HL-60/S4 treated with phorbol 12-myristate 13-acetate at 8.2 ng/mL for 4 days and 3 days (cell line): Measurements from ENCODE around the gene TBC1D9.
"Not testable (repeated sequence)": the region's sequence is repeated elsewhere in the genome, so short reads cannot be mapped to it uniquely, and the experiment has no call there.

Source experiments
- in situ Hi-C: fragments of 300-500 bp; cut with MboI; formaldehyde crosslinking; loops from 2 replicates; pipeline ENCODE4 v1.15.0; 2022; ENCODE audit warnings: low sequenced_read_pairs

The TBC1D9 gene

GRCh38 chr4:140754918-140755773 is 1.0 kb downstream of the TBC1D9 start:
- in situ Hi-C loops, result no loop called here

GRCh38 chr4:140753329-140753728 is 2.9 kb downstream of the TBC1D9 start:
- in situ Hi-C loops, result no loop called here

DNA sequence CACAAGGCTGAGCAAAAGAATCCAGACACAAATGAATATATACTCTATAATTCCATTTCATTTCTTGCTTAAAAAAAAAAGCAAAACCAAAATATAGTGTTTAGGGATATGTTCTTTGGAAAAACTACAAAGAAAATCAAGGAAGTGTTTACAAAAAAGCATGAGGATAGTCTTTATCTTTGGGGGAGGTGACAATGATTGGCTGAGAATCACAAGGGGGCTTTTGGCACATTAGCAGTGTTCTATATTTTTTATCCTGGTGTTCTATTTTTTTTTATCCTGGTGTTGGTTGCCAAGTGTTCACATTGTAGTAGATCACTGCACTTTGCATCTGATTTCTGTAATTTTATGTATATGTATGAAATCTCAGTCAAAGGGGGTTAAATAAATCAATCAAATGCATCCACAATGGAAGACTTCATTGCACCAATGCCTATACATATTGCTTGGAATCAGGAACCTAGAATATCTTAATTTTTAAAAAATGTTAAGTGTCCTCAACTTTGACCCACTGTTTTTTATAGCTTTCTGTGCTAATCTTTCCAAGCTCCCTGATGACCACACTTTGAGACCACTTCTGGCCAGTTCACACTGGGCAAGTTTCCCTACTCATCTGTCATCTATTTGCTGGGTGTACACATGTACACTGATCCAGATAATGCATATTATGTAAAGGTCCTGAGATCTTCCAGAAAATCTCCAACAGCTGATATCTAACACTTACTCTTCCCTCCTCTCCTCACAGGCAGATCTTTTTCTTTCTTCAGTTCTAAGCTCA is 3.7 kb downstream of the TBC1D9 start:
- in situ Hi-C loops, result no loop called here

DNA sequence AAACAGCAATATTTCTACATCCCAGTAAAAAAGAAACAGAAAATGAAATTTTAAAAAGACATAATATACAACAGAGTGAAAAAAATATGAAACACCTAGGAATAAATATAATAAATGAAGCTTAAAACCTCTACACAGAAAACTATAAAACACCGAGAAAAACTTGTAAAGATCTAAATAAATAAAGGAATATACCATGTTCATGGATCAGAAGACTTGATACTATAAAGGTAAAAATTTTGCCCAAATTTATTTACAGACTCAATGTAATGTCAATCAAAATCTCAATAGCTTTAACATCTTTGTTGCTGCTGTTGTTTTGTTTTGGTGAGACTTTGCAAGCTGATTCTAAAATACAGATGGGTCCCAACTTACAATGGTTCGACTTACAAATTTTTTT is 5.7 kb downstream of the TBC1D9 start:
- in situ Hi-C loops, result no loop called here

- in situ Hi-C loops, result no loop called here
Observed at GRCh38 chr4:140748171-140748570, 8.0 kb downstream of the TBC1D9 start.

- in situ Hi-C loops, result not testable (repeated sequence)
Observed at GRCh38 chr4:140746546-140746945, 9.6 kb downstream of the TBC1D9 start.

GRCh38 chr4:140744421-140744820 is 11.8 kb downstream of the TBC1D9 start:
- in situ Hi-C loops, result no loop called here

GRCh38 chr4:140743194-140743931 is 12.8 kb downstream of the TBC1D9 start:
- in situ Hi-C loops, result no loop called here

DNA sequence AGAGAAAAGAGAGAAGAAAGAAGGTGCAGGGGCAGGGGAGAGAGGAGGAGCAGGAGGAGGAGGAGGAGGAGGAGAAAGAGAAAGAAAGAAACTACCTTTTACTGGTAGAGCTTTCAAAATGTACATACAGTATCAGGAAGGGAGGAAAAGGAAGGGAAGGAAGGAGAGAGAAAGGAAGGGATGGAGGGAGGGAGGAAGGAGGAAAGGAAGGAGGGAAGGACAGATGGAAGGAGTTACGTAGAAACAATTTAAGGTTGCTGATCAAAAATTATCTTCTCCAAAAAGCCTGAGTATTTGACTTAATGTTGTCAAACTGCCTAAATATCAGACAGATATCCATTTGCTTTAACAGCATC is 13.4 kb downstream of the TBC1D9 start:
- in situ Hi-C loops, result no loop called here

DNA sequence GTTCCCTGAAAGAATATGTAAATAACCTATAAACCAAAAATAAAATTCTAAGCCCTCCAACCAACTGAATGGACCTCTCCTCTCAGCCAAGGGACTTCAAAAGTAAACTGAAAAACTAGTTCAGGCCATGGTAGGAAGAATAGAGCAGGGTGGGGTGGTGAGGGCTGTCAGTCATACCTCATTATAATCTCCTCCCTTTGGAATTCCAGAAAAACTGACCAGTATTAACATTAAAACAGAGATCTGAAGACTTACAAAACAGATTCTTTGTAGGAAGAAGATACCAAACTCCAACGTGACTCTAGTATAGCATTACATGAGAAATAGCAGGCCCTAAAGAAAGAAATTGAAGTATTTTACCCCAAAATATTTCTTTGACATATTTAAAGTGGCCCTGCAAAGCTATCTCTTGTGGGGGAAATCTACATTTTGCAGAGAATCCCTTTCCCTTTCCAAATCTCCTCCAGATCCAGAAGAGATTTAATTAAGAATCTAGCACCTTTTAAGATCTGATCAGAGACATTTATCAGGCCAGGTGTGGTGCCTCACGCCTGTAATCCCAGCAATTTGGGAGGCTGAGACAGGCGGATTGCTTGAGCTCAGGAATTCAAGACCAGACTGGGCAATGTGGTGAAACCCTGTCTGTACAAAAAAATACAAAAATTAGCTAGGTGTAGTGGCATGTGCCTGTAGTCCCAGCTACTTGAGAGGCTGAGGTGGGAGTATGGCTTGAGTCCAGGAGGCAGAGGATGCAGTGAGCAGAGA is 15.1 kb downstream of the TBC1D9 start:
- in situ Hi-C loops, result no loop called here

GRCh38 chr4:140740422-140740821 is 15.8 kb downstream of the TBC1D9 start:
- in situ Hi-C loops, result no loop called here

DNA sequence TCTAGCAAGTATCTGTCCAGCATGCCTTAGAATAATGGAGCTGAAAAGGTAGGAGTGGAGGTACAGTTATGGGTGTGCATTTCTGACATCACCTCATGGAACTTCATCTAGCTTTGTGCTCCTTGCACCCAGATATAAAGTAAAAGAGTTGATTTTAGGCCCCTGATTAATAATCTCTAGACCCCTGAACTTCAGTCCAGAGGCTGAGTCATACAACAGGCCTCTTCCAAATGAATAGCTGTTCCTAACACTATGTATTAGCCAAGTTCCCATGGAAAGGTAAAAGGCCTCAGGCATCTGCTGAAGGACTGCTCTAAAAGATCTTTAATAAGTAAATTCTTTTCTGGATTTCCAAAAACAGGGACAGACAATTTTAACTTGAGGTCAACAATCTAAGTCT is 16.2 kb downstream of the TBC1D9 start:
- in situ Hi-C loops, result no loop called here

DNA sequence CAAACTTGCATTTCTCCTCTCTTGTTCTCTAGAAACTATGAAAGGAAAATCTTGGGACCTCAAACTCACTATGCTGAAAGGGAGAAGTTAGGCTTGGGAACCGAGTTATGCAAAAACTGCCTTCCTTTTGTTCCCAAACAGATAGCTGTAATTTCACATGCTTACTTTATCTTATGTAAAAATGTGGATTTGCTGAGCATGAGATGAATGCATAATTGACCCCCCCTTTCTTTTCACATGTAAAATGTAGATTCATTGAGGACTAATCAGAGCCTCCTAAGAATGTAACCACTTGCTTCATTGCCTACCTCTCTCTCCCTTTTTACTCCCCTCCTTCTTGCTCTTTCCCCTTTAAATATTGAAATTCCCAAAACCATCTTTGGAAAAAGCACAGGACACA is 18.0 kb downstream of the TBC1D9 start:
- in situ Hi-C loops, result no loop called here

- in situ Hi-C loops, result no loop called here
Observed at GRCh38 chr4:140736669-140737343, 19.4 kb downstream of the TBC1D9 start.

- in situ Hi-C loops, result no loop called here
Observed at GRCh38 chr4:140735779-140736391, 20.3 kb downstream of the TBC1D9 start.

- in situ Hi-C loops, result no loop called here
Observed at GRCh38 chr4:140735317-140735716, 20.9 kb downstream of the TBC1D9 start.

GRCh38 chr4:140732780-140733179 is 23.4 kb downstream of the TBC1D9 start:
- in situ Hi-C loops, result no loop called here

DNA sequence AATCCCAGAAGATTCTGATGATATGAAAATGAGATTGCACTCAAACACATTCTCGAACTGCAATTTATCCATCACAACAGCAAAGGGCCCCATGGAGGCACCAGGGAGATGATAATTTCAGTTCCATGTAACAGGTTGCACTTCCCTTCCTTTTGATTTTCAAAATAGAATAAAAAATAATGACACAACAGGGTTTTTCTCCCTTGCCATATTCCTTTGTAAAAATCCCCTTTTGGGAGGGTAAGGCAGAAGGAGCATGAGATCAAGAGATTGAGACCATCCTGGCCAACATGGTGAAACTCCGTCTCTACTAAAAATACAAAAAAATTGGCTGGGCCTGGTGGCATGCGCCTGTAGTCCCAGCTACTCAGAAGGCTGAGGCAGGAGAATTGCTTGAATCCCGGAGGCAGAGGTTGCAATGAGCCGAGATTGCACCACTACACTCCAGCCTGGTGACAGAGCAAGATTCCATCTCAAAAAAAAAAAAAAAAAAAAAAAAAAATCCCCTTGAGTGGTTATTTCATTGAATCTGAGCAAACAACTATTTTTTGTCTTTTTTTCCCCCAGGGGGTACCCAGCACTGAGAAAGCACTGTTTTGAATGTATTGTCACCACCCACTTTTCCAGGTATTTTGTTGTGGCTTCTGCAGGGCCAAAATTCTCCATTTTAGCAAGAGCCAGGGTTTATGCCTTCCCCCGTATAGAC is 26.7 kb downstream of the TBC1D9 start:
- in situ Hi-C loops, result no loop called here
